Measurements from ENCODE around the gene ATP2A1. TPM values are rescaled to one million over a fixed set of nuclear protein-coding genes. Genes with fewer than 3 reads are reported as not detected.

ATP2A1 gene
- total RNA-seq, 1 experiment from 2014 or later, result 10.3 TPM

GRCh38 chr16:28829747-28830146 is 48.5 kb upstream of the ATP2A1 start:
- ChIA-PET CTCF (no interaction called here), POLR2A (no interaction called here), RAD21 (ENCODE audit: low non-redundant PET in 1 of 2, low total read pairs in 2 of 2, uncharacterized antibody in 2 of 2, unreplicated experiment in 2 of 2) (no interaction called here)
- Histone ChIP-seq H3K9me3 (ENCODE audit: control insufficient read depth in 1 of 2, insufficient read depth in 1 of 2, low read depth in 1 of 2, low read length in 2 of 2) (no peaks in the 10 kb centered on the region), H3K4me2 (ENCODE audit: low read length) (no peak overlapping the region), H3K27ac (ENCODE audit: low read depth, low read length) (no peak overlapping the region), H3K9ac (ENCODE audit: low read length) (no peak overlapping the region), H4K20me1 (ENCODE audit: insufficient read depth) (peaks cover 13% of the 10 kb centered on the region; the same call in 1 of the 2 replicates), H3K36me3 (ENCODE audit: control insufficient read depth in 1 of 2, insufficient read depth in 2 of 2, low read length in 2 of 2) (peaks cover 81 to 94% of the 10 kb centered on the region in 2 experiments), H3K27me3 (ENCODE audit: insufficient read depth, low read length) (no peaks in the 10 kb centered on the region), H3K9me2 (ENCODE audit: insufficient read depth) (no peaks in the 10 kb centered on the region), H3K4me1 (ENCODE audit: control insufficient read depth in 1 of 2, insufficient read depth in 2 of 2, low read length in 2 of 2) (peaks cover 5 to 7% of the 10 kb centered on the region in 2 experiments; a peak in 3 of 4 replicates), H3K79me2 (ENCODE audit: insufficient read depth, low read length) (peaks cover 90% of the 10 kb centered on the region), H2AFZ (ENCODE audit: low read depth, low read length, poor library complexity, severe bottlenecking) (no peak overlapping the region), H3K4me3 (replicated peaks in 1 of 2; ENCODE audit: low read depth in 1 of 2, low read length in 2 of 2) (no peak overlapping the region)
- no TSS peak for BruUV-seq (replicated peaks)
- intact Hi-C loops (cut with micrococcal nuclease), result no loop called here
- DNase-seq (ENCODE audit: low read depth, low spot score), result no peak
- TF ChIP-seq ZBTB33 (IDR thresholded peaks at IDR 0.05; ENCODE audit: extremely low read depth, insufficient replicate concordance, low read length) (no peak), ZFX (IDR thresholded peaks at IDR 0.05) (no peak), ELF1 (IDR thresholded peaks at IDR 0.05; ENCODE audit: borderline replicate concordance, low read depth) (no peak), POLR2AphosphoS5 (IDR thresholded peaks at IDR 0.05; ENCODE audit: low read depth, low read length) (no peak), SP1 (IDR thresholded peaks at IDR 0.05; ENCODE audit: low read depth) (no peak), SIN3A (IDR thresholded peaks at IDR 0.05; ENCODE audit: low read depth) (no peak), TCF7L2 (IDR thresholded peaks at IDR 0.05; ENCODE audit: borderline replicate concordance, extremely low read depth, insufficient read depth, insufficient read length) (no peak), JUND (IDR thresholded peaks at IDR 0.05) (no peak), FOSL1 (IDR thresholded peaks at IDR 0.05; ENCODE audit: low read depth) (no peak), CTCF (IDR thresholded peaks at IDR 0.05 in 2 of 3, conservative IDR thresholded peaks at IDR 0.05 in 1 of 3; ENCODE audit: borderline replicate concordance in 1 of 3, insufficient read depth in 1 of 3, low read depth in 2 of 3, low read length in 2 of 3) (no peak), REST (IDR thresholded peaks at IDR 0.05; ENCODE audit: low read depth) (no peak), ATF3 (IDR thresholded peaks at IDR 0.05) (no peak), EZH2 (IDR thresholded peaks at IDR 0.05) (no peak), CBX3 (IDR thresholded peaks at IDR 0.05; ENCODE audit: low read depth) (no peak), RAD21 (IDR thresholded peaks at IDR 0.05; ENCODE audit: low read depth) (no peak), POLR2A (IDR thresholded peaks at IDR 0.05; ENCODE audit: borderline replicate concordance, extremely low read depth, insufficient read depth, insufficient read length) (no peak), SRF (IDR thresholded peaks at IDR 0.05; ENCODE audit: low read depth) (no peak), EGR1 (IDR thresholded peaks at IDR 0.05; ENCODE audit: low read depth) (no peak)
- ATAC-seq, result no peak

All from HCT116 (cell line).